ENCODE results near the gene LRRD1. TPM values are rescaled to one million over a fixed set of nuclear protein-coding genes. Genes with fewer than 3 reads are reported as not detected.
"Not testable (repeated sequence)": the region's sequence is repeated elsewhere in the genome, so short reads cannot be mapped to it uniquely, and the experiment has no call there.

The LRRD1 gene
- total RNA-seq, 1 donor, result 0.36 TPM

DNA sequence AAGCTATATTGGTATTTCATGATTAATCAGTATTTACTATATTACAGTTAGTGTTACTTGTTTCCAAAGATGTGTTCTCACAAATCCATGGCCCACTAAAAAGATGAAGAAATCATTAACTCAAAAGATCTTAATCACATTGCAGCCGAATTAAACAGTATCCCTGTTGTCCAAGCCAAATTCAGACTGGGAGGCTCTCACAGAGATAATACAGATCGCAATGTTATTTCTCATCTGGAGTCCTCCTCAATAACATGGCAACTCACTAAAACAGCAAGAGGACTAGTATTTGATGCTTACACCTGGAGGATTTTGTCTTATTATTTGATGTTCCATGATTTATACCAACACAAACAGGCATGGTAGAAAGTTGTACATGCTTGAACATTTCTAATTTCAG is 68.1 kb downstream of the LRRD1 start:
- no peak for DNase-seq (ENCODE audit: insufficient read length, low spot score, missing footprints)
- H3K79me2 ChIP-seq (ENCODE audit: insufficient read depth, low read length), result peaks cover 17% of the 10 kb centered on the region
- H3K27me3 ChIP-seq (ENCODE audit: insufficient read depth, low read length), result no peaks in the 10 kb centered on the region
- no peaks in the 10 kb centered on the region for H3K9me3 ChIP-seq (ENCODE audit: low read depth, low read length)
- TF ChIP-seq, protein P1, sequence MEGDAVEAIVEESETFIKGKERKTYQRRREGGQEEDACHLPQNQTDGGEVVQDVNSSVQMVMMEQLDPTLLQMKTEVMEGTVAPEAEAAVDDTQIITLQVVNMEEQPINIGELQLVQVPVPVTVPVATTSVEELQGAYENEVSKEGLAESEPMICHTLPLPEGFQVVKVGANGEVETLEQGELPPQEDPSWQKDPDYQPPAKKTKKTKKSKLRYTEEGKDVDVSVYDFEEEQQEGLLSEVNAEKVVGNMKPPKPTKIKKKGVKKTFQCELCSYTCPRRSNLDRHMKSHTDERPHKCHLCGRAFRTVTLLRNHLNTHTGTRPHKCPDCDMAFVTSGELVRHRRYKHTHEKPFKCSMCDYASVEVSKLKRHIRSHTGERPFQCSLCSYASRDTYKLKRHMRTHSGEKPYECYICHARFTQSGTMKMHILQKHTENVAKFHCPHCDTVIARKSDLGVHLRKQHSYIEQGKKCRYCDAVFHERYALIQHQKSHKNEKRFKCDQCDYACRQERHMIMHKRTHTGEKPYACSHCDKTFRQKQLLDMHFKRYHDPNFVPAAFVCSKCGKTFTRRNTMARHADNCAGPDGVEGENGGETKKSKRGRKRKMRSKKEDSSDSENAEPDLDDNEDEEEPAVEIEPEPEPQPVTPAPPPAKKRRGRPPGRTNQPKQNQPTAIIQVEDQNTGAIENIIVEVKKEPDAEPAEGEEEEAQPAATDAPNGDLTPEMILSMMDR (IDR thresholded peaks at IDR 0.05; ENCODE audit: extremely low read depth, low read depth, low read length), result no peak
- H3K4me2 ChIP-seq (ENCODE audit: insufficient read depth, low read length), result no peak overlapping the region
- H2AFZ ChIP-seq (ENCODE audit: low read length), result no peak overlapping the region
- no peak overlapping the region for H3K27ac ChIP-seq (ENCODE audit: low read depth, low read length)
- no peaks in the 10 kb centered on the region for H4K20me1 ChIP-seq (ENCODE audit: insufficient read depth, low read length)
- H3K4me3 ChIP-seq (ENCODE audit: insufficient read depth, low read length), result no peak overlapping the region
- H3K4me1 ChIP-seq (ENCODE audit: insufficient read depth, low read length), result no peaks in the 10 kb centered on the region
- peaks cover 51% of the 10 kb centered on the region for H3K36me3 ChIP-seq (ENCODE audit: insufficient read depth, low read length)

DNA sequence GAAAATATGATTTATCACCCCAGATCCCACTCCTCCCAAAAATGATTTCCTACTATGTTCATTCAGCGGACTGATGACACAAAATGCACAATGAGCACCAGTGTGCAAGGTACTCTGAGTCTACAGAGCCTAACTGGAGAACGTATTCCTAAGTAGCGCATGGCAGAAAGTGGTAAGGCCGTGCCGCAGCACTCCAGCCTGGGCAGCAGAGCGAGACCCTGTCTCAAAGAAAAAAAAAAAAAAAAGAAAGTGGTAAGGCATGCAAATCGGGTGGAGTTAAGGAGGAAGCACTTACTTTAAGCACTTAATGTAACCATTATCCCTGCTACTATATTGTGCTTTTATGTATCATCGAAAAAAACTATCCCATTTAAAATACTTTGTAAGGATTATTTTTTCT is 70.1 kb downstream of the LRRD1 start:
- H3K36me3 ChIP-seq (ENCODE audit: insufficient read depth, low read length), result peaks cover 49% of the 10 kb centered on the region
- no peak for DNase-seq (ENCODE audit: insufficient read length, low spot score, missing footprints)
- TF ChIP-seq, protein P1 (IDR thresholded peaks at IDR 0.05; ENCODE audit: extremely low read depth, low read depth, low read length), result no peak
- H3K27ac ChIP-seq (ENCODE audit: low read depth, low read length), result no peak overlapping the region
- no peaks in the 10 kb centered on the region for H3K27me3 ChIP-seq (ENCODE audit: insufficient read depth, low read length)
- no peak overlapping the region for H3K4me3 ChIP-seq (ENCODE audit: insufficient read depth, low read length)
- no peaks in the 10 kb centered on the region for H3K79me2 ChIP-seq (ENCODE audit: insufficient read depth, low read length)
- H2AFZ ChIP-seq (ENCODE audit: low read length), result no peak overlapping the region
- H3K9me3 ChIP-seq (ENCODE audit: low read depth, low read length), result no peaks in the 10 kb centered on the region
- H3K4me2 ChIP-seq (ENCODE audit: insufficient read depth, low read length), result no peak overlapping the region
- H3K4me1 ChIP-seq (ENCODE audit: insufficient read depth, low read length), result no peaks in the 10 kb centered on the region
- no peaks in the 10 kb centered on the region for H4K20me1 ChIP-seq (ENCODE audit: insufficient read depth, low read length)

DNA sequence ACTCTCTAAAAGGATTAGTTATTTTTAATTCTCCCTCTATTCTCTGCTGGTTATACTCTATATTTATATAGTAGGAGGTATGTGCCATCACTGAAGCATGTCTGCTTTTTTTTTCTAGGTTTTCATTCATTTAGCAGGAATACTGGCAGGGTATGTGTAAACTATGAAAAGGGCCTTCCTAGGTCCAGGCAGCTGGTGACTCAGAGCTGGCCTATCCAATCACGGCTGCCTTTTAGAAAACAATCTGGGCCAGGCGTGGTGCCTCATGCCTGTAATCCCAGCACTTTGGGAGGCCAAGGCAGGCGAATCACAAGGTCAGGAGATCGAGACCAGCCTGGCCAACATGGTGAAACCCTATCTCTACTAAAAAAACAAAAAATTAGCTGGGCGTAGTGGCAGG is 76.1 kb downstream of the LRRD1 start:
- H3K9me3 ChIP-seq (ENCODE audit: low read depth, low read length); H3K79me2 ChIP-seq (ENCODE audit: insufficient read depth, low read length); H4K20me1 ChIP-seq (ENCODE audit: insufficient read depth, low read length); H3K4me2 ChIP-seq (ENCODE audit: insufficient read depth, low read length); H3K27me3 ChIP-seq (ENCODE audit: insufficient read depth, low read length); H2AFZ ChIP-seq (ENCODE audit: low read length); H3K4me3 ChIP-seq (ENCODE audit: insufficient read depth, low read length); H3K4me1 ChIP-seq (ENCODE audit: insufficient read depth, low read length); H3K27ac ChIP-seq (ENCODE audit: low read depth, low read length): not testable (repeated sequence)
- peak; percentile 65 for DNase-seq (ENCODE audit: insufficient read length, low spot score, missing footprints)
- H3K36me3 ChIP-seq (ENCODE audit: insufficient read depth, low read length), result peaks cover 53% of the 10 kb centered on the region

DNA sequence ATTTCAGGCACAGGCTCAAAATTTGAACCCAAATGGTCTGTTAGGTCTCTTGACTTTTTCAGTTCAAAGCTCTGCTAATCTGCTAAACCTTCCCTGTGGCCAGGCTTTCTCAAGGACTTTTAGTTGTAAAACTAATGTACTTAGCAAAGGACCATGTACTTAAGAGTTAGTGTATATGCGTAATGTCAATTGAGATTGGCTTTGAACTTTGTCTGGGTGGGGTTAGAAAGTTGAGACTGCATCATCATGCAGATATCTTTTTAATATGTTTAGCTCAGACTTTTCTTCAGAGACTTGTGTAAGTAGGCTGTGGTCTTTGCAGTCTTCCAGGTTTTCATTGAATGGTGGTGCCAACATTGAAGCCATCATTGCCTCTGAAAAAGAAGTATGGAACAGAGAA is 78.4 kb downstream of the LRRD1 start:
- no peaks in the 10 kb centered on the region for H3K9me3 ChIP-seq (ENCODE audit: low read depth, low read length)
- no peak overlapping the region for H3K27ac ChIP-seq (ENCODE audit: low read depth, low read length)
- no peak overlapping the region for H3K4me2 ChIP-seq (ENCODE audit: insufficient read depth, low read length)
- TF ChIP-seq, protein P1 (IDR thresholded peaks at IDR 0.05; ENCODE audit: extremely low read depth, low read depth, low read length), result no peak
- no peak overlapping the region for H2AFZ ChIP-seq (ENCODE audit: low read length)
- no peaks in the 10 kb centered on the region for H3K79me2 ChIP-seq (ENCODE audit: insufficient read depth, low read length)
- no peaks in the 10 kb centered on the region for H4K20me1 ChIP-seq (ENCODE audit: insufficient read depth, low read length)
- no peaks in the 10 kb centered on the region for H3K27me3 ChIP-seq (ENCODE audit: insufficient read depth, low read length)
- no peaks in the 10 kb centered on the region for H3K4me1 ChIP-seq (ENCODE audit: insufficient read depth, low read length)
- H3K4me3 ChIP-seq (ENCODE audit: insufficient read depth, low read length), result no peak overlapping the region
- peaks cover 58% of the 10 kb centered on the region for H3K36me3 ChIP-seq (ENCODE audit: insufficient read depth, low read length)
- DNase-seq (ENCODE audit: insufficient read length, low spot score, missing footprints), result no peak
